GM13977 (cell line): ENCODE data around the gene KCNK4.

ENCODE experiments used
- DNase-seq: peaks from one replicate; pipeline ENCODE4 v3.0.0; 2012; ENCODE audit warnings: low spot score
- CTCF ChIP-seq: IDR thresholded peaks from 2 replicates; pipeline ENCODE4 v1.5.1; 2012; ENCODE audit warnings: mild to moderate bottlenecking, control low read depth; ENCODE audit not compliant: insufficient read depth; ENCODE audit errors: extremely low read depth, missing control alignments
- in situ Hi-C: fragments of 300-500 bp; cut with MboI; formaldehyde crosslinking; loops from one replicate; pipeline ENCODE4 v1.12.0; 2022; ENCODE audit warnings: low sequenced_read_pairs, low pct_unique_long_range_greater_than_20kb, mixed read lengths, inconsistent platforms; ENCODE audit not compliant: unreplicated experiment

Gene KCNK4

GRCh38 chr11:64268893-64269539, 22.1 kb upstream of the KCNK4 start:
- in situ Hi-C loops, result no loop called here
- no peak for TF ChIP-seq CTCF
- DNase-seq, result no peak

GRCh38 chr11:64269540-64270220, 21.4 kb upstream of the KCNK4 start:
- peak; percentile 91 for DNase-seq
- TF ChIP-seq CTCF, result peak; percentile 10
- in situ Hi-C loops, result no loop called here

- DNase-seq, result no peak
- in situ Hi-C loops, result no loop called here
- no peak for TF ChIP-seq CTCF
Observed at GRCh38 chr11:64275031-64275800, 15.9 kb upstream of the KCNK4 start.

GRCh38 chr11:64275841-64276240, 15.3 kb upstream of the KCNK4 start:
- in situ Hi-C loops, result no loop called here
- no peak for DNase-seq
- TF ChIP-seq CTCF, result no peak

GRCh38 chr11:64276653-64277431, 14.3 kb upstream of the KCNK4 start:
- no peak for TF ChIP-seq CTCF
- in situ Hi-C loops, result no loop called here
- DNase-seq, result no peak

- in situ Hi-C loops, result no loop called here
- no peak for DNase-seq
- no peak for TF ChIP-seq CTCF
Observed at GRCh38 chr11:64278576-64279190, 12.4 kb upstream of the KCNK4 start.
